NCI-H1694 (cell line): Measurements from ENCODE around the gene STAU1.
"Not testable (repeated sequence)": the region's sequence is repeated elsewhere in the genome, so short reads cannot be mapped to it uniquely, and the experiment has no call there.

ENCODE experiments used
- DNase-seq: peaks from one replicate; lab custom pipeline; 2025; lab: John Stamatoyannopoulos, UW

Gene STAU1

DNA sequence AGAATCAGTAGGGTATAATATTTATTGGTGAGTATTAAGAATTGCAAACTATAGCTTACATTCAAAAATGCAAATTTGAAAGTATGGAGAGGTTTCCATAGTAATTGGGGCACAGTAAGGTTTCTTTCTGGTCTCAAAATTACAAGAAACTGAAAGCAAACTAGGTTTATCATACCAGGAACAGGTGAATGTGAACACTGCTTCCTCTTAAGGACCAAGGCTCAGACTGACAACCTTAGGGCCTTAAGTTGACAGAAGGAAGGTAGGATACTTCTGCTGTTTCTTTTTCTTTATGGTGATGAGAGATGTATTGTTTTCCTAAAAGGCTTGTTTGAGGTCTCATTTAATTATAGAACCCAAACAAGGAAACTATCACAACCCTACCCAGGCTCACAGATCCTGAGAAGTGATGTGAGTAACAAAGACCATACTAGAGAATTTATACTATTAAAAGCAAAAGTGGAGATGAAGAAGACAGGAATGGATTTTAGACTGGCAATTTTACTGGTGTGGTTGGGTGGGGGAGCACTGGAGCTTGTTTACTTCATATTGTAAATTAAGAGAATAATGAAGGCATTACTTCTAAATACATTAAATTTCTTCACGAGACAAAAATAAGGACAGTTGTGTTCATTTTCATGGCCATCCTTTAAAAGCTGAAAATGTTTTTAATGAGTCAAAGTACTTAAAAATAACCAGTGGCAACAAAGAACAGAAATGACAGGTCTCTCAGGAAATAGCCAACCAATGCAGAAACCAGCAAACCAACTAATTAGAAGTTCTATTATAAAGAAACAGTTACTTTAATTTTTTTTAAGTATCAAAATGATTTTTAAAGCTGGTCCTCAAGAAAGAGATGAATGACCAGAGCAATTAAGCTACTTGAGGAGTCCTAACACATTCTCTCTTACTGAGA, 21.3 kb downstream of the STAU1 start:
- no peak for DNase-seq

DNA sequence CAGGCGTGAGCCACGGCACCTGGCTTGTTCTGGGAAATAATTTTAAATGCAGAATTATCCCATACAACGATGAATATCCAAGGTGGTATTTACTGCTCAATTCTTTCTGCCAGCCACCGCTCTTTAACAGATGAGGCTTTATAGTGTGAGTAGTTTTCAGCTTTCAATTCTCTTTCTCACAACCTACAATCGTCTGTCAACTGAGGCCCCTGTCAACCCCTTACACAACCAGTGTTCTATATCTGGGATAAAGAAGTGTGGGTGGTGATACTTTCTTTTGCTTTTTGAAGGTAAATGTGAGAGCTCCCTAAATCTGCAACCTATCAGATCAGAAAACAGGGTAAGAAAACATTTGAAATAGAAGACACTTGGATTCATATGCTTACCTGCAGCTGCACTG, 22.5 kb downstream of the STAU1 start:
- DNase-seq: no peak

DNA sequence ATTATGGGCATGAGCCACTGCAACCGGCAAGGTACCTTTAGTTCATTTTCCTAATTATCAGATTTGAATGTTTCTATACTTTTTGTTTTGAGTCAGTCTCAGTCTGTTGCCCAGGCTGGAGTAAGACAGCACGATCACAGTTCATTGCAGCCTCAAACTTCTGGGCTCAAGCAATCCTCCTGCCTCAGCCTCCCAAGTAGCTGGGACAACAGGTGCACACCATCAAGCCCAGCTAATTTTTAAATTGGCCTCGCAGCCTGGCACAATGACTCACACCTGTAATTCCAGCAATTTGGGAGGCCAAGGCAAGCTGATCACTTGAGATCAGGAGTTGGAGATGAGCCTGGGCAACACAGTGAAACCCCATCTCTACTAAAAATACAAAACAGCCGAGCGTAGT, 24.4 kb downstream of the STAU1 start:
- no peak for DNase-seq

DNA sequence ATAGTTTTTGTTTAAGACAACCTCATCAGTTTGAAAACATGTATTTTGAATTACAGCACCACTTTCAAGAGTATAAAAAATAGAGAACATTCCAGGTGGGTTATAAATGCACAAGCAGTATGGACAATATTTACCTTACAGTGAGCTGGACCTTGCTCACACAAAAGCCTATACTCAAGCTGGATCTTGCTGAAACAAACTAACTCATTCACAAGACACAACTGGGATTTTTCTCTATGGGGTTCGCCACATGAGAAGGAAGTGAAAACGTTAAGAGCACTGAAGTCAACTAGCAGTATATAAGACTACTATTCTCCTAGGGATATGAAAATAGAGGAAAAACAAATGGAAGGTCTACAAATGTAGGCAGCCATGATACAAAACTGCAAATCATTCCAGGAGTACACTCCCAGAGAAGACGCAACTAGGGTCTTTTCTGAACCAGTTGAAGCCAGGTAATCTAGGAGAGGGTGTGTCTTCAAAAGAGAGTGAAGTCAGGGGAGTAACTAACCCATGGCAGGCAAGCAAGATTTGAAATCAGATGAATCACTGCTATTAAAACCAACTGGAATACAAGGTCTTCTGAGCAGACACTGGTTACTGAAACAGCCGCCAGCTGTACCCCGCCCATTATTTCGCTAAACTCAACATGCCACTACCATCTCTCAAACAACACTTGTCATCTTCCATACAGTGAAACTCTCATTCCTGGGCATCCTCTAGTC, 26.5 kb downstream of the STAU1 start:
- no peak for DNase-seq

DNA sequence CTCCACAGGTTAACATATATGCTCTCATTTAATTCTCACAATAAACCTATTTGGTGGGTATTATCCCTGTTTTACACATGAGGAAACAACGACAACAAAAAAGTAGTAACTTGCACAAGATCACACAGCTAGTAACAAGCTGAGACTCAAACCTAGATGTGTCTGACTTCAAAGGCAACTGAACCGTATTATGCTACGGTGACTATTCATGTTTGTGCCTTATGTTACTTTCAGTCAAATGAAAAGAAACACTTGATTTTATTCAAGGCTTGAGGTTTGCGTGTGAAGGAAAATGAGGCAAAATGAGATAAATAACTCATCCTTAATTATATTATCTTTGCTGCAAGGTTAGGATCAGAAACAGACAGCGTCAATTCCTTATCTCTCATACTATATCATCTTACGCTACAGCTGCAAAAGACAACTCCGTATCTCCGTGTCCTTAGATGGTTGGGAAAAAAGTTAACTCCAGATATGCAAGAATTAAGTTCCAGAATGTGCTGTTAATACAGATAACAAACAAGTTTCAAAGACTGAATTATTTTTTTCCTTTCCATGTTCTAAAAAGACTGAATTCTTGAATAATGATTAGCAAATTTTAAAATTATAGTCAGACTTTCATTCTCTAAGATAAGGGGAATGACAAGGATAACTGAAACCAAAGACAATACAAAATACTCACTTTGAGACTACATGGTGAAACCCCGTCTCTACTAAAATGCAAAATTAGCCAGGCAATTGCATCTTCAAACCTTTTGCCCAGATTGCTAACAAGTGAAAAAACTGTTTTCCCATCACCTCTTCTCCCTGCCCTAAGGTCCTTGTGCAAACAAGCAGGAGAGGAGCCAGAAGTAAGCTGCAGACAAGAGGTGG, 27.8 kb downstream of the STAU1 start:
- DNase-seq: no peak

DNA sequence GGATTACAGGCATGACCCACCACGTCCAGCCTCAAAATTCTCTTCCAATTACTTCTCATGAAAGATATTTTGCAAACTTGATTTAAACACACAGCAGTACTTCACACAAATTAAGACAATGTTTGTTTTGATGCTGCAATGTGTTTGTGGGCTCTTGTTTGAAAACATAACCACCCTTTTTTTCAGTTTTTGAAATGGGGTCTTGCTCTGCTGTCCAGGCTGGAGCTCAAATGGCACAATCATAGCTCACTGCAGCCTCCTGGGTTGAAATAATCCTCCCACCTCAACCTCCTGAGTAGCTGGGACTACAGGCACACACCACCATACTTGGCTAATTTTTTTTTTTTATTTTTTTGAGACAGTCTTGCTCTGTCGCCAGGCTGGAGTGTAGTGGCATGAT, 31.0 kb downstream of the STAU1 start:
- DNase-seq: no peak

DNA sequence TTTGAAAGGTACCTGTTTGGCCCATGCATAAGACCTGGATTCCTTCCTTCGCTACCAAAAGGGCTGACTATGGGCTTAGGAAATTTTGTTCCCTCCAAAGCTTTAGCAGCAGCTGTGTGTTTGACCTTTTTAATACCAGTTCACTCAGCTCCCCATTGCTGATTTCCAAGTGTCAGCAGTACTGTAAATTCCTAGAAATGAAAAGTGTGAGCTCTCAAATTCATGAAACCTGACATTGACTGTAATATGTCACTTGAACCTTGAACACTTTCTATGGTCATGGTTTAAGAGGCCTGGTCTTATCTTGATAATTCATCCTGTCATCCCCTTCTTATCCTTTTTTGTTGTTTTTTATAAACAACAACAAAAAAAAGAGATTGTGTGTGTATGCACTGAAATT, 31.7 kb downstream of the STAU1 start:
- DNase-seq: no peak

DNA sequence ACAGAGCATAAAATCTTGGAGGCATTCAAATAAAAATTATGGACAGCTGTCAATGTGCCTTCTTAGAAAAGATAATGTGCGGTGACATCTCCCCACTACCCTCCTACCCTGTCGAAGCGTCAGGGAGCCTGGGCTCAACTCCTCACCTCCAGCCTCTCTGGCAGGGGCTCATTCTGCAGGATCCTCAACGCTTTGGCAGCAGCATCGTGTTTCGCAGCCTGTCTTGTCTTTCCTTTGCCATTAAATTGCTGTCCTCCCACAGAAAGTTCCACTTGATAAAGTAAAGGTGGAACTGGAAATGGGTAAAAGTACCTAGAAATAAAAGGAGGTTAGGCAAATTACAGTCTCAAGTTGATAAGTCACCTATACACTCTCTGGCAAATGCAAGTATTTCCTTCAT, 36.7 kb downstream of the STAU1 start:
- DNase-seq: no peak

DNA sequence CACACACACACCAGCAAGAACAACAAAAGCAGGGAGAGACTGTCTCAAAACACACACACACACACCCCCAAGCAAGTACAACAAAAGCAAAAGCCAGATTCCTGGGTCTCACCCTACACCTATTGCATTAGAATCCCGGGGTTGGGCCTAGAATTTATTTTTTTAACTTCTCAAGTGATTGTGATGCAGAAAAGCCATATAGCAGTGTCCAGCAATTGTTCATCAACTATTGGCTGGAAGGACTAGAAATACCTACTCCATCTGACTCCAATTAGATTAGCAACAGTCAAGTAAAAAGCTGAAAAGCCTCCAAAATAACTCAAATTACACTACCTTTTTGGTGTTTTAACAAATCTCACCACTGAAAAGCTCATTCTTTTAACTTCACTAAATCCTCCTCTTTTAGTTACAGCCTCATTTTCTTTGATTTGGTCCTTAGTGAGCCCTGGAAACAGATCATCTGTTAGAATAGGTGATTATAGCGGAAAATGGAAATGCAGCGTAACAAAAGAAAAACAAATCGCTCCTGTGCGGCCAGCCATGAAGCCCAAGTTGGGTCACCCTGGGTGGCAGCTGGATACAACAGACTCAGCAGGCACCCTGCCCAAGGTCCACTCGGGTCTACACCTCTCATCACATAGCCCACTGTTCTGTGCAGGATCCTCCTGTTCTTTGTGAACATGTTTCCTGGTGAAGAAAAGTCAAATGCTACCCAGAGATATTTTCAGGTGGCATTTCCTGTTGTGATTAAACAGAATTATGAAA, 38.7 kb downstream of the STAU1 start:
- DNase-seq: no peak

DNA sequence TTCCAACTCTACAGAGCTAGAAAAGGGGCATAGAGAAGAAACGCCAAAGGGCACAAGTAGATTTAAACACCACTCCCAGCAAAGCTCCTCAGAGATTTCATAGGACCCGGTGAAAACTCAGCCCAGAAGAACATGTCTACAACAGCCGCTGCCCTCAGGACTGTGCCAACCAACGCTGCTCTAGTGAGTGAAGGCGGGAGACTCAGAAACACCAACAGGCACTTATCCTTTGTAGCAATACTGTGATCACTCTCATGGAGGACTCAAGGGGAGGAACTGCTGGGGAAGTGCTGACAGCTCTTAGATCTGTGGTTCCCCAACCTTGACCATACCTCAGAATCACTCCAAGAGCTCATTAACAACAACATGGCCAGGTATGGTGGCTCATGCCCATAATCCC, 39.5 kb downstream of the STAU1 start:
- DNase-seq: no peak

DNA sequence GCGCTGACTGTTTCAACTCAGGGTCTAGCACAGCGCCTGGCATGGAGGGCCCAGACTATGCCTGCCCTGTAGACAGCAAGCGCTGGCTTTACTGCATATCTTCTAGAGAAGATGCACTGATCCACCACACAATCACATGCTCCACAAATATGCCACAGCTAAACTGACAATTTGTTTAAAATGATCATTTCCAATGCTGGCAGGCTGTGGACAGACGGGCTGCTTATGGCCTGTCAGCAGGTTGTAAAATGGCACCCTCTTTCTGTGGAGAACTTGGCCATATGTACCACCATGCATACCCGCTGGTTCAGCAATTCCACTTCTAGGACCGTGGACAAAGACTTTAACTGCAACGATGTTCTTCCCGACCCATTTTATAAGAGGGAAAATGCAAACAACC, 40.8 kb downstream of the STAU1 start:
- no peak for DNase-seq

DNA sequence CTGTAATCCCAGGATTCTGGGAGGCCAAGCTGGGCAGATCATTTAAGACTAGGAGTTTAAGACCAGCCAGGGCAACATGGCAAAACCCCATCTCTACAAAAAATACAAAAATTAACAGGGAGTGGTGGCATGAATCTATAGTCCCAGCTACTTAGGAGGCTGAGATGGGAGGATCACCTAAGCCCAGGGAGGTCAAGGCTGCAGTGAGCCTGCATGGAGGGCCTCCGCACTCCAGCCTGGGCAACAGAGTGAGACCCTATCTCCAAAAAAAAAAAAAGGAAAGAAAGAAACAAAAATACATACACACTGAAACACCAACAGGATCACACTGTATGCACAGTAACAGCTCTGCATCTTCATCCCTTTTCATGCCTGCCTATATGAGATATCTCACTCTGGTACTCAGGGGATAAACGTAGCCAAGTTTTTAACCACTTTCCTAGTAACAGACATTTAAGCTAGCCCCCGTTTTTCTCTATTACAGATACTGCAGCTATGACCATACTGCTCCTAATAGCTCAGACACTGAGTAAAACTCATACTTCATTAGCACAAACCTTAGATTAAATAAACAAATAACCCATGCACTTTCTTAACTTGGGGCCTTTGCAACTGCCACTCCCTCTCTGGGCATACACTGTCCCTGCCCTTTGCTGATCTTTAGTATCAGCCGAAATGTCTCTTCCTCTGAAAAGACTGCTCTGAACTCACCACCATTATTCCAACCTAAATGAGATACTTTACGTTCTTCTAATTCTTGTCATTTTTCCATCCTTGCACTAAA, 41.5 kb downstream of the STAU1 start:
- no peak for DNase-seq

DNA sequence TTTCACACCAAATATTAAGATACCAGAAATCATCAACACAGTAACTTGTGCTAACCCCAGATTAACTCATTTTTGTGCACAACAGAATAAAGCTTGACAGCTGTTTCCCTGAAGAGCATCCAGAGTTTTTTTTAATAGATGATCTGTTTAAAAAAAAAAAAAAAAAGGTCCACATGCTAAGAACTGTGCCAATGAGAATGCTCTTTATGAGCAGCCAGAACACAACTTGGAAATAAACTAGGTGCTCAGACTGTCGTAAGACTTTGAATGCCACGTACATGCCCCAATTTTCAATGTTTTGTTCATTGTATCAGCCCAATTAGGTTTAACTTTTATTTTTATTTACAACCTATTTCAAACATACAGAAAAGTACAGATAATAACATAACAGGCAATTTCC, 47.3 kb downstream of the STAU1 start:
- DNase-seq: no peak

DNA sequence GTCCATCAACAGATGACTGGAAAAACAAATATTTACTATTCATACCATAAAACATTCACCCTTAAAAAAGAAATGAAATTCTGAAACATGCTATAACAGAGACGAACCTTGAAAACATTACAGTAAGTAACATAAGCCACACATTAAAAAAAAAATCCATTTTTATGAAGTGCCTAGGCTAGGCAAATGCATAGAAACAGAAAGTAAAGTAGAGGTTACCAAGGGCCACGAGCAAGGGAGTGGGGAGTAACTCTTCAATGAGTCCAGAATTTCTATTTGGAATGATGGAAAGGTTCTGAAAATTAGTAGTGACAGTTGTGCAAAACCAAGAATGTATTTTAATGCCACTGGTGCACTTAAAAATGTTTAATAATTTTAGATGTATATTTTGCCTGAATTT, 47.7 kb downstream of the STAU1 start:
- DNase-seq: no peak

DNA sequence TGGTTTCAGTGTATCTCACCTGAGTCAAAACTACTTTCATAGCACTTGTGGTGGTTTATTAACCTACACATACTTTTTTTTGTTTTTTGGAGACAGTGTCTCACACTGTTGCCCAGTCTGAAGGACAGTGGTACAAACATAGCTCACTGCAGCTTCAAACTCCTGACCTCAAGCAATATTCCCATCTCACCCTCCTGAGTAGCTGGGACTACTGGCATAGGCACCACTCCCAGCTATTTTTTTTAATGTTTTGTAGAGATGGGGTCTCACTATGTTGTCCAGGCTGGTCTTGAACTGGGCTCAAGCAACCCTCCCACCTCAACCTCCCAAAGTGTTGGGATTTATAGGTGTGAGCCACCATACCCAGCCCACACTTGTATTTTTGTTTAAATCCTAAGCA, 49.7 kb downstream of the STAU1 start:
- no peak for DNase-seq

DNA sequence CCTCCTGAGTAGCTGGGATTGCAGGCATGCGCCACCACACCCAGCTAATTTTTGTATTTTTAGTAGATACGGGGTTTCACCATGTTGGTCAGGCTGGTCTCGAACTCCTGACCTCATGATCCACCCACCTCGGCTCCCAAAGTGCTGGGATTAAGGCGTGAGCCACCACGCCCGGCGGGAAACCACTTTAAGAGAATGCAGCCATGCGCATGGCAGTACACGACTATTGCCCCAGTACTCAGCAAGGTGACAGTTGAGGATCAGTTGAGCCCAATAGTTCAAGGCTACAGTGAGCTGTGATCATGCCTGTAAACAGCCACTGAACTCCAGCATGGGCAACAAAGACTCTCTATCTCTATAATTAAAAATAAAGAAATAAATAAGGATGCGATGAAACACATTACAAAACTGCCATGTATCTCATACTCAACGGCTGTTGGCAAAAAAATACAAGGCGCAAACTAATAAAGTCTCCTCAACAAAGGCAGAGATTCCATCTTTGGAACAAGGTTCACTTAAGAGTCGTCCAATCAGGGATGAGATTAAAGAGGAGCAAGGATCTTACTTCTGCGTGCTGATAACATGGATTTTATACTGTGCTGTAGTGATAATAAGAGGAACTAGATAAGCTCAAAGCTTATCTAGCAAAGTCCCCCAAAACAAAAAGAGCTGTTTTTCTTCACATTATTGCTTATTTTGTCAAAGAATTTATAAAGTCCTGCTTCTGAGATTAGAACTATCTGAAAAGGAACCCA, 51.1 kb downstream of the STAU1 start:
- DNase-seq: no peak

DNA sequence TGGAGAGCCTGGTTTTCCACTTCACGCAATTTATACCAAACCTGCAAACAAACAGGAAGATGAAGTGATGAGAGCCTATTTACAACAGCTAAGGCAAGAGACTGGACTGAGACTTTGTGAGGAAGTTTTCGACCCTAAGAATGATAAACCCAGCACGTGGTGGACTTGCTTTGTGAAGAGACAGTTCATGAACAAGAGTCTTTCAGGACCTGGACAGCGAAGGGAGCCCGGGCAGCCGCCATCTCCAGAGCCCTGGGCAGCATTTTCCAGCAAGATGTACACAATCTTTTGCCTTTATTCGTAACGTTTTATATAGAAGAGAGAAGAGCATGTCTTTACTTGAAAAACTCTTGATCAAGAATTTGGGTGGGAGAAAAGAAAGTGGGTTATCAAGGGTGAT, 53.3 kb downstream of the STAU1 start:
- not testable (repeated sequence) for DNase-seq

DNA sequence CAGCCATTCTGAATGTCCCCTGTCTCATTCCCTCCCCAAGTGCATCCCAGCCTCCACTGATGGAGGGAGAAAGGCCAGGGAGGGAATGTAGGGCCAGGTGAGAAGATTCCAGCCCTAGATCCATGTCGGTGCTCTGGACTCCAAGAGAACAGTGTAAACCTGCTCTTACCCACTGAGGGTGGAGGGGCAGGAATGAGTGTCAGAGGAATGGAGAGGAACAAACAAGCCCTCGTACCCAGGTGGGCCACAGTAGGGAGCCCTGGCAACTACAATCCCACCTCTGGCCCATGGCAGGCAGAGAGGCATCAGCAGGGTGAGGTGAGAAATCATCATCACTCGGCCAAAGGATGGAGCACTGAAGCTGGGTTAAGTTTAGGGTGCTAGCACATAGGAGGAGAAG, 54.6 kb downstream of the STAU1 start:
- DNase-seq: no peak

DNA sequence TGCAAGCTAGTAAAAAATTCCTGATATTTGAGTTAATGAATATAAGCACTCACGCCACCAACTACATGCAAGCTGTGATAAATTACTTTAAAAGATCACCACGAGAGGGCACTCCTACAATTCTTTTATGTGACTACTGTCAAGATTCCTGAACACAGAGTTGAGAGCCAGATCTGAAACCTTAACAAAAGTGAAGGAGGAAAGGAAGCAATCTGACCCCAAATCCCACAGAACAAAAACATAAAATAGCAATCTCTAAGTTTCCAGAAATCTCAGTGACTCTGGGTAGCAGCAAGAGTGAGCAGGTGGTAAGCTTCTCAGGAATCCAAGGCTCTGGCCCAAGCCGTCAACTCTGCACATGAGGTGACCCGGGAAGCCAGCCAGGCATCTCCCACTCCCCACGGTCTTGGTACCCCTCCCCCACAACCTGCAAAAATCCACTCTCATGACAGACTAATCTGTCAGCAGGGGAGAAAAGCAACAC, 55.1 kb downstream of the STAU1 start:
- peak; percentile 70 for DNase-seq

DNA sequence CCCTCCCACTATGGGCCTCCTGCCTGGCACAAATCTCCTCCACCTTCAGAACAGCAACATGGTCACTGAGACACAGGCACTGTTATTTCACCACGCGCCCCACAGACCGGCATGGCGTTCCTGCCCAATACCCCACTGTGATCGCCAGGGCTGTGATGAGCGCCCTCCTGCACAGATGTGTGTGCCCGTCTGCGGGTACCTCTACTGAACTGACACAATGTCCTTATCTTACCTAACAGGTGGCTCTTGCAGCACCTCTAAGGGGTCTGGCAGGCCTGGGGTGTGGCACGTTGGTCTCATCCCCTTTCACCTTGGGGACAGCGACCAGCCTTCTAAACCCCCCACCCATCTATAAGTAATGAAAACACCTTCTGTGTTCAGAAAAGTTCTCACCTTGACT, 64.2 kb downstream of the STAU1 start:
- DNase-seq: no peak
